ENCODE measurements around the gene SGTB.

SGTB gene

GRCh38 chr5:65620021-65620420 is 101.9 kb downstream of the SGTB start:
- Histone ChIP-seq H2BK120ac (ENCODE audit: low read depth, low read length) (no peak overlapping the region), H4K8ac (ENCODE audit: low read length) (no peak overlapping the region), H3K36me3 (ENCODE audit: control insufficient read depth in 1 of 2, insufficient read depth in 2 of 2, low read depth in 1 of 2, low read length in 2 of 2) (peaks cover 0 to 31% of the 10 kb centered on the region in 2 experiments), H3K4me2 (ENCODE audit: low read length, poor library complexity, severe bottlenecking) (no peak overlapping the region), H3K9me3 (ENCODE audit: control insufficient read depth, low read length) (no peaks in the 10 kb centered on the region), H3K23ac (ENCODE audit: low read length in 2 of 2) (no peak overlapping the region), H2AFZ (ENCODE audit: low read depth, low read length) (no peak overlapping the region), H3K27me3 (ENCODE audit: control insufficient read depth in 1 of 2, insufficient read depth in 1 of 2, low read length in 2 of 2) (no peaks in the 10 kb centered on the region), H3K14ac (ENCODE audit: low read length in 2 of 2) (no peak overlapping the region), H4K91ac (ENCODE audit: low read length) (no peak overlapping the region), H2BK15ac (ENCODE audit: low read depth, poor library complexity, severe bottlenecking) (no peak overlapping the region), H3K4me3 (ENCODE audit: insufficient read depth in 1 of 2, low read depth in 1 of 2, low read length in 2 of 2) (no peak overlapping the region), H3K27ac (ENCODE audit: low read length, poor library complexity, severe bottlenecking) (no peak overlapping the region), H2AK5ac (ENCODE audit: low read length, severe bottlenecking) (no peak overlapping the region), H2BK5ac (ENCODE audit: low read depth, low read length, poor library complexity, severe bottlenecking) (no peak overlapping the region), H3K4ac (ENCODE audit: low read depth in 1 of 2, low read length in 2 of 2) (no peak overlapping the region), H3K4me1 (ENCODE audit: control insufficient read depth, insufficient read depth, low read depth, low read length) (peaks cover 3% of the 10 kb centered on the region), H3K79me1 (replicated peaks; ENCODE audit: low read length, poor library complexity, severe bottlenecking) (peaks cover 3% of the 10 kb centered on the region), H3K9ac (ENCODE audit: low read length) (no peak overlapping the region), H2BK12ac (ENCODE audit: low read length in 2 of 2) (no peak overlapping the region), H3K18ac (ENCODE audit: low read depth in 1 of 2, low read length in 2 of 2) (no peak overlapping the region)
- WGBS = 100% methylated on average over 1 of the region's 4 CpGs
- no peak for DNase-seq

Data from mesenchymal stem cell (in vitro differentiated cells and primary cell).